T-helper 2 cell (primary cell): ENCODE results near the gene MRPS30.
A peak's percentile ranks its signal among the peaks of the same experiment; 100 is the strongest.
"Not testable (repeated sequence)": the region's sequence is repeated elsewhere in the genome, so short reads cannot be mapped to it uniquely, and the experiment has no call there.

Experiments
- DNase-seq, 5 experiments: peaks; one replicate each; pipeline versions ENCODE4 v3.0.0 to v3.0.0-alpha.2; 2012 to 2022

Gene MRPS30

DNA sequence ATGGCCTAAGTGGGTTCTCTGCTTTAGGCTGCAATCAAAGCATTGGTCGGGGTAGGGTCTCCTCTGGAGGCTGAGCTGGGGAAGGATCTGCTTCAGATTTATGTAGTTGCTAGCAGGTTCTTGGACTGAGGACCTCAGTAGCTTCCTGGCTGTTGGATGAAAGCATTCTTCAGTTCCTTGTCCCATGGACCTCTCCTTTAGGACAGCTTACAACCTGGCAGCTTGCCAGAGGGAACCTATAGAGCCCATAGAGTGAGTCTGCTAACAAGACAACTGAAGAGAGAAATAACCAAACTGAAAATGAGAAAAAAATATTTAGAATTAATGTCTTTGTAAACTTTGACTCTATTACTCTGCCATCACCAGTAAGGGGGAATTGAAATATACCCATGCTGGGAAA is 12.4 kb downstream of the MRPS30 start:
- DNase-seq = no peak

- not testable (repeated sequence) for DNase-seq
Observed at GRCh38 chr5:44824662-44825061, 15.9 kb downstream of the MRPS30 start.

DNA sequence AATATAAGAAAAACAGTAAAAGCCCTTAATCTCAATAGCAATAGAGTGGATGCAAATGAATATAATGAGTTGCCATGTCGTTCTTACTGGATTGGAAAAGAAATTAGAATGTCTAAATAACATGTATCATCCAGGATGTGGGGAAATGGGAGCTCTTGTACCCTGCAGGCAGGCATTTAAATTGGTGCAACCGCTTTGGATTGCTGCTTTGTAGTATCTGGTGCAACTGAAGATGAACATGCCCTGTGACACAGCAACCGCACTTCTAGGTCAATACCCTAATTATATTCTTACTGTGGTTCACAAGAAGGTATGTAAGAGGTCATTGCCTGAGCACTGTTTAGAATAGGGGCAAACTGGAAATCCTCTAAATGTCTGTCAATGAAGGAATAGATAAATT is 18.9 kb downstream of the MRPS30 start:
- no peak for DNase-seq

DNA sequence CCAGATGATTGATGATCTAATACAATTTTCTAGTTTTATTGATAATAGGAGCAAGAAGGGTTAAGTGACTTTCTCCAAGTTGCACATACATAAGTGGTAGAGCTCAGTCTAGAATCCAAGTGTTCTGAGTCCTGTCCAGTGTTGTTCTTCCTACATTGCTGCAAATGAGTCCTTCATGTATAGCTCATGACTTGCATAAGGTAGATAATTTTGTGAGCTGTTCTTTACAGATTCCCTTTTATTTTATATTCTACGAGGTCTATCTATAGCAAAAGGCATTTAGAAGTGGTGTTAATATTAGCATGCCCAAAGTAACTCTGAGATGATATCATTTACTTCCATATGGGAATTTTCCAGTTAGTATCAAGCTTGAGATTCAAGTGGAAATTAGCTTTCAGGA is 20.0 kb downstream of the MRPS30 start:
- DNase-seq = no peak

- DNase-seq = no peak
Observed at GRCh38 chr5:44830951-44831350, 22.2 kb downstream of the MRPS30 start.

DNA sequence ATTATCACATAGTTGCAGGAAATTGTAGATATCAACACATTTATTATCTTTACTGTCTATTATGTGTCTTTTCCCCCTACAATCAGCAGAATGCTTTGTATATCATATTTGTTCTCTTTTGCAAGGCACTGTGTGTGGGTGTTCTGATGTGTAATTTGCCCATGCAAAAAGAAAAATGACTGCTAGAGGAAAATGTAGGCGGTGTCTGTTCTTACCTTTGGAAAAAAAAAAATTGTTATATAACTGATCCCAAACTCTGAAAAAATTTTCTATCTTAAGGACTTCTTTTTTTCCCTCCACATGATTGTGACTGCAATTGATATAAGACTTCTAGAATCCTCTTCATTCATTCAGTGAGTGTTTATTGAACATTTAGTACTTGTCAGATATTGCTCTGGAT is 24.5 kb downstream of the MRPS30 start:
- no peak for DNase-seq

DNA sequence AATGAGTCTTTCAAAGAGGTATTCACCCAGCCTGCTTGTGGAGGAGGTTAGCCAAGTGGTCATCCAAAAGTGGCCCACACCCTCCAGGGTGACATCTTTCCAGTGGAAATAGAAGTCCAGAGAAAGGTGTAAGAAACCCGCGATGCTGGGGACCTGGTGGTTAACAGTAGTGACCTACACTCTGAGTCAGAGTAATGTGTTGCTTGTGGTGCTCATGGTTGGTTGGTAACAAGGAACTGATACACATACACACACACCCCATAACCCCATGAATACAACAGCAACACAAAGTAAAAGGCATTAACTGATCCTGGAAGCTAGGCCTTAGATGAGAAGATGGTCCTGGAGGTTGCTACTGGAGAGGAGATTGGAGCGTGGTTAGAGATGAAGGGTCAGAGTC is 26.9 kb downstream of the MRPS30 start:
- DNase-seq = no peak

- DNase-seq = no peak
Observed at GRCh38 chr5:44839018-44839681, 30.4 kb downstream of the MRPS30 start.

- no peak for DNase-seq
Observed at GRCh38 chr5:44842496-44843282, 33.9 kb downstream of the MRPS30 start.

GRCh38 chr5:44844744-44845143 is 36.0 kb downstream of the MRPS30 start:
- DNase-seq = no peak

DNA sequence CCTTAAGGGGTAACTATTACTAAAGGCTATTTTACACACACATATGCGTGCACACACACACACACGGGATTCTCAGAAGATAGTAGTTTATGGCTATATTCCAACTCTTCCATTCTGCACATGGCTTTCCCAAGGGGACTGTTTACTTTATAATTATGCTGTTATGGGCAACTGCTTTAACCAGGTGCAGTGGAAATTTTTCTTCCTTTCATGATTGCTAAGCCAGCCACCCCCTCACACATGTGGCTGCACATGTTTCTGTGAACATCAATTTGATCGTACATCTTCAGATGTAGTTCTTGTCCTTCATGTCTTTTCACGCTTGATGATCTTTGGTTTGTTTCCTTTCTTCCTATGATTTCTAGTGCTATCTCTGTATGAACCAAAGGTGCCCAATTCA is 37.0 kb downstream of the MRPS30 start:
- no peak for DNase-seq

- no peak for DNase-seq
Observed at GRCh38 chr5:44847206-44847852, 38.6 kb downstream of the MRPS30 start.

GRCh38 chr5:44860267-44860666 is 51.5 kb downstream of the MRPS30 start:
- DNase-seq = no peak

DNA sequence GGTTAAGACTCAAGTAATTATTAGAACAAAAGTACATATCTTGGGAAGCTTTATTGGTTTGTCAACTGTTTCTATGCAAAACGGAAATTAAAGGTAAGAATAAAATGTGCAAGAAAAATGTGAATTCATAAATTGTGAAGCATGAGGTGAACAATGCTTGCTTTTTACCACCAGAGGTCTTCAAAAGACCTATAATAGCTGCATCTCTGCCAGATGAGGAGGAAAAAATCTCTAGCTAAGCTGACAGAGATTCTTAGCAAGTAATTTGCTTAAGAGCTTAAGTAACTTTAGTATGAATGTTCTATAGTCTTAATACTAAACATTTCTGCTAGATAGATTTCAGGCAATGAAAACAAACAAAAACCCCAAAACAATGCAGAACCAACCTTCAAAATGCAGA is 54.1 kb downstream of the MRPS30 start:
- DNase-seq = peak in 1 of 5 experiments; percentile 13
